Left forelimb (tissue), 1 donor: Measurements from ENCODE around the gene IL2RG.

ENCODE experiments used
- DNase-seq: peaks from one replicate; pipeline ENCODE4 v3.0.0-alpha.2; 2018; ENCODE audit warnings: low spot score

IL2RG gene

DNA sequence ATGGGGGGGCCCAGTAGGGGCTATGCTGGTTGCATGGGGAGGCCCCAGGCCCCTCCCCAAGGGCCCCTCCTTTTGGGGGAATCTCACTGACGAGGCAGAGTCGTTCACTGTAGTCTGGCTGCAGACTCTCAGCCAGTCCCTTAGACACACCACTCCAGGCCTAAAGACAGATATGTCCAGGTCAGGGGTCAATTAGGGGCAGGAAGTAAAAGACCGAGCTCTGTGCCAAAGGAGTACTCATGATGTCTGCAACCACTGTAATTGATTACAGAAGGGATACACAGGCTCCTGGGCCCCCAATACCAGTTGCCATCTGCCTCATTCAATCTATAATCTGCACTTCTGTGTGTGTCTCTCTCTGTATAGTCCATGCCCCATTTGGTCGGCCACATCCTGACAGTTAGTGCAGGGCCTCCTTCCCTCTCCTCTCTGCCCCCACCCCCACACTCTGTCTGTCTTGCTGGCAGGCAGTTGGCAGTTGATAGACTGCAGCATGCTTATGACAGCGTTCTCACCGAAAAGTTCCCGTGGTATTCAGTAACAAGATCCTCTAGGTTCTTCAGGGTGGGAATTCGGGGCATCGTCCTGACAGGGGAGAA lies 3.5 kb downstream of the IL2RG start:
- no peak for DNase-seq

DNA sequence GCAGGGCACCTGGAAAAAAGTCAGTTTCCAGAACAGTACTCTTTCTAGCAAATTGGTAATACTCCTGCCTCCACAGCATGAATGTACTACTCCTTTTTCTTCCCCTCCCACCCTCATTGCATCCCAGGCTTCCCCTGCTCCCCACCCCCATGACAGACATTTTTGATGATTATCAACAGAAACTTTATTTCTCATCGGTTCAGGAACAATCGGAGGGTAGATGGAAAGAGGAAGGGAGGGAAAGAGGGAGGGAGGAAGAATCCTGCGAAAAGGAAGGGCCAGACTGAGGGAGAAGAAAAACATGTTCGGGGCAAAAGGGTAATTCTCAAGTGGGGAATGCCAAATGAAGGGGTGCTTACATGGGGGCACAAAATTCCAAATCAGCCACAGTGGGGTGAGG lies 4.1 kb downstream of the IL2RG start:
- DNase-seq, result no peak

DNA sequence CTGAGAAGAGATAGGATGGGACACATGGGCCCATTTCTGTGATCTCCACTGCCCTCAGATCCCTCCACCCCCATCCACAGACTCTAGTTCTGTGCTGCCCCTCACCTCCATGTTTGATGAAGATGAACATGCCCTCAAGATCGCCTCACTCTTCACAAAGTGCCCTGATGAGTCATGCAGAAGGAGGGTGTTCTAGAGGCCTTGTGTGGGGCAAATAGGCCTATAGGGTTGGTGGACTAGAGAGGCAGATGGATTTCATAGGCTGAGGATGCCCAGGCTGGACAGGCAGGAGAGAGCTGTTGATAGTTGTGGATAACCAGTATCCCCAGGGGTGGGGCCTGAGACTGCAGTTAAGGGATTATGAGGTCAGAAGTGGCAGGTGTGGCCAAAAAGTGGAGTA lies 5.0 kb downstream of the IL2RG start, which contains the start of gene CXorf65:
Gene CXorf65, minus strand, starts transcription at position 314 of the 400 bp plus-strand sequence. Its CDS starts 184 bp downstream, at position 130.
- DNase-seq, result no peak

DNA sequence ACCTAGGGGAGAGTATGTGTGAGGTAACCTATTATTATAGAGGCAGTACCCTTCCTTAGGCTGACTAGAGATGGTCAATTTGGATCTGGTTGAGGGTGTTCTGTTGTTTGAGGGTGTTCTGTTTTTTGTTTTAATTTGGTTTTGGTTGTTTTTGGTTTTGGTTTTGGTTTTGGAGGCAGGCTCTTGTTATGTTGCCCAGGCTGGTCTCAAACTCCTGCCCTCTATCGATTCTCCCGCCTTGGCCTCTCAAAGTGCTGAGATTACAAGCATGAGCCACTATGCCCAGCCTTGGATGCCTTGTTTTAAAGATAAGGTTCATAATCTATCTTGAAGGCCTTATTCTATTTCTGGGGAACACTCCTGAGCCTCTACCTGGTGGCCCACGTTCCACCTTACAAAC lies 5.7 kb downstream of the IL2RG start:
- DNase-seq, result no peak

DNA sequence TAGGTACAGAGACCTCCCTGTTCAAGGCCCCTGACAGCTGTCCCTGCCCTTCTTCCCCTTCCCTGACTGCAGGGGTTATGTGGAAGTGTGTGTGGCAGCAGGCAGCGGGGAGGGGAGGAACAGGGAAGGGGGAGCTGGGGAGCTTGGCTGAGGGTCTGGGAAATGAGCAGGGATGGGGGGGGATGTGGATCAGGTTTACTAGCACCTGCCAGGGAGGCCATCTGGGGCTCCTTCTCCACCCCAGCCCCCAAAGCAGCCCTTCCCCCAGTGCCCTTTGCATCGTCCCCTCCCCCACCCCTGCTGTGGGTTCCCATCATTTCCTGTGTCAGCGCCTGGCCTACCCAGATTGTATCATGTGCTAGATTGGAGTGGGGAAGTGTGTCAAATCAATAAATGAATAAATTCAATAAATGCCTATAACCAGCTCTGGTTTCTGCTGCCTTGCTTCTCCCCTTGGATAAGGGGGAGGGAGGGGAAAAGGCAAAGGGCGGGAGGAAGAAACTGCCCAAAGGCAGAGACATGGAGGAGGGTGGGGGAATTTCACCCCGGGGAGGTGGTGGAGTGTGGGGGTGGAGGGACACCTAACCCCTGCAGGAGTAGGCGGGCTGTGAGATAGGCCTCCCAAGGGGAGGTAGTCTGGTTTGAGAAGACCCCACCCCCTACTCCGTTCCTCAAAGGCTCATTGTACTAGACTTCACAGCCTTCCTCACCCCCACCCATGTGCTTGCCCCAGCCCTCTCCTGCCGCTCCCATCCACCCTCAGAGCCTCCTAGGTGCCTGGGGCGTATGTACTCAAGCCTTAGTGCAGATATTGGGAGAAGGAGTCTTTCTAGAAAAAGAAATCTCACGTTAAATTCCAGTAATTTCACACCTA lies 8.0 kb downstream of the IL2RG start:
- DNase-seq, result peak; percentile 68

DNA sequence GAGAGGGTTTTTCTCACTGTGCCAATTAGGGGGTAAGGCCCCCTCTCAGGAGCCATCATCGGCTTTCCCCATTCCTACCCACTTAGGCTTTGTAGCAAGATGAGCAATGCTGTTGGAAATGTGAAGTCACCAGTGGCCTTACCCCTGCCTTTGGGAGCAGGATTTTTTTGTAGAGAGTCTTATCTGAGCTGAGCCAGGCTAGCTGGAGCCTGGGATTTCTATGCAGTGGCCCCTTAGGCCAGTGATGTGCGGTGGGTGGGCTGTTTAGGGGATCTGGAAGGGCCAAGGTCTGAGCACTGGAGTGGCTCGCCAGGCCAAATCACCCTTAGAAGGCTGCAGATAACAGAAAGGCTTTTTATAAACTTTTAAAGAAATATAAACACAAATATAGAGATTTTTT lies 9.1 kb downstream of the IL2RG start:
- no peak for DNase-seq

DNA sequence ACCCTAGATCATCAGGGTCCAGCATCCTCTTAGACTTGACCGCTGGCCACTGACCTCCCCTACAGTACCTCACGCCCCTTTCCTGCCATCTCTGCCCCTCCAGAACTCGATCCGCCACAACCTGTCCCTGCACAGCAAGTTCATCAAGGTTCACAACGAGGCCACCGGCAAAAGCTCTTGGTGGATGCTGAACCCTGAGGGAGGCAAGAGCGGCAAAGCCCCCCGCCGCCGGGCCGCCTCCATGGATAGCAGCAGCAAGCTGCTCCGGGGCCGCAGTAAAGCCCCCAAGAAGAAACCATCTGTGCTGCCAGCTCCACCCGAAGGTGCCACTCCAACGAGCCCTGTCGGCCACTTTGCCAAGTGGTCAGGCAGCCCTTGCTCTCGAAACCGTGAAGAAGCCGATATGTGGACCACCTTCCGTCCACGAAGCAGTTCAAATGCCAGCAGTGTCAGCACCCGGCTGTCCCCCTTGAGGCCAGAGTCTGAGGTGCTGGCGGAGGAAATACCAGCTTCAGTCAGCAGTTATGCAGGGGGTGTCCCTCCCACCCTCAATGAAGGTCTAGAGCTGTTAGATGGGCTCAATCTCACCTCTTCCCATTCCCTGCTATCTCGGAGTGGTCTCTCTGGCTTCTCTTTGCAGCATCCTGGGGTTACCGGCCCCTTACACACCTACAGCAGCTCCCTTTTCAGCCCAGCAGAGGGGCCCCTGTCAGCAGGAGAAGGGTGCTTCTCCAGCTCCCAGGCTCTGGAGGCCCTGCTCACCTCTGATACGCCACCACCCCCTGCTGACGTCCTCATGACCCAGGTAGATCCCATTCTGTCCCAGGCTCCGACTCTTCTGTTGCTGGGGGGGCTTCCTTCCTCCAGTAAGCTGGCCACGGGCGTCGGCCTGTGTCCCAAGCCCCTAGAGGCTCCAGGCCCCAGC lies 10.5 kb downstream of the IL2RG start:
- DNase-seq, result no peak

DNA sequence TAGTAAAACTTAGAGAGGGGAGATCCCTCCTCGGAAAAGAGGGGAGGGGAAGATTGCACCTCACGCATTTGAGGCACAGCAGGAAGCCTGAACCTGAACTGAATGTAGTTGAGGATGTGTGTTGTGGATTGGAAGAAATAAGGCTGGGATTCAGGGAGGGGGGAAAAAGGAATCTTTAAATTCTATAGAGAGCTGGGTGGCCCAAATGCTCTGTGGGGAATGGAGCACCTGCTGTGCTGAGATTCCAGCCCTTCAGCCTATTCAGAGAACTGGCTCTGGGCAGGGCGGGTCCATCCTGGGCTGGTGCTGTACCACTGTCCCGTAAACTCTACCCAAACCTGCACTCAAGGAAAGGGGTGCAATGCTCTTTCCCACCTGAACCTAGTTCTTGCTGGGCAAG lies 11.6 kb downstream of the IL2RG start:
- DNase-seq, result no peak

DNA sequence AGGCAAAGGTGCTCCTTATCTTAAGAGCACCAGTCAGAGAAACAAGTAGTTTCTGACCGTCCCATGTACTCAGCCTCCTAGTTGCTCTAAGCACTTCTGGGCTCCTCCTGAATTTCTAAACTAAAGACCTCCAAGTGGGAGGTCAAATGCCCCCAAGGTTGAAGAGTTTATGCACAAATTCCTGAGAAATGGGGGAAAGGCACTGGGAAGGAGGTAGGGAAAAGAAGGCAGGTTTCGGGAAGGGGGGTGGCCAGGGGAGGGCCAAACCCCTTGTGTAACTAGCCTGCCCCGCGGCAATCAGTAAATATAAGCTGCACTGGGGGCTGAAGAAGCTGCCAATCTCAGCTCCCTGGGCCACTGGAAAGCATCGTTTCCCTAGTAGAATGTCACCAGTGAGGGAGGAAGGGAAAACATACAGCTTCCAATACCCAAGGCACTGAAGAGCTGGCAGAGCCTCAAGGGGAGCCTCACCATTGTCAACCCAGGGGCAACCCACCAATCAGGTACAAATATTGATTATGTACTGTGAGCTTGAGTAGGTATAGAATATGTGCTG lies 12.3 kb downstream of the IL2RG start:
- DNase-seq, result no peak

DNA sequence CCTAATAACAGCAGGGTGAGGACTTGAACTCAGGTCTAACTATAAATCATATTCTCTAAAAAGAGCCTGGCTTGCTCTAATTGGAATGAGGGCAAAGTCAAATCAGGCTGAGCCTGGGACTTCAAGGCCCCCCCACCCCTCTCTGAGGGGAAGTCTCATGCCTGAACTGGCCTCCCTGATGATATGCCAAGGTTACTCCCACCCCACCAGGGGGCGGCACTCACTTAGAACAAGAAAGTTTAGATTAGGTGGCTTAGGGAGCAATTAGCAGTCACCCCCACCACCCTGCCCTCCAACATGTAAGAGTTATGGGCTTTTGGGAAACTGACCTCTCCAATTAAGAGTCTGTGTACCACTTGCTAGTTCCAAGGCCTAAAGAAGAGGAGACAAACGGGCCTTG lies 13.1 kb downstream of the IL2RG start:
- DNase-seq, result no peak

DNA sequence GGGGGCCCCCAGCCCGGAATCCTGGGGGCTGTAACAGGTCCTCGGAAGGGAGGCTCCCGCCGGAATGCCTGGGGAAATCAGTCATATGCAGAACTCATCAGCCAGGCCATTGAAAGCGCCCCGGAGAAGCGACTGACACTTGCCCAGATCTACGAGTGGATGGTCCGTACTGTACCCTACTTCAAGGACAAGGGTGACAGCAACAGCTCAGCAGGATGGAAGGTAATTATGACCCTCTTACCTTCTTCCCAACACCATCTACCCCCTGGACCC lies 14.7 kb downstream of the IL2RG start:
- no peak for DNase-seq

DNA sequence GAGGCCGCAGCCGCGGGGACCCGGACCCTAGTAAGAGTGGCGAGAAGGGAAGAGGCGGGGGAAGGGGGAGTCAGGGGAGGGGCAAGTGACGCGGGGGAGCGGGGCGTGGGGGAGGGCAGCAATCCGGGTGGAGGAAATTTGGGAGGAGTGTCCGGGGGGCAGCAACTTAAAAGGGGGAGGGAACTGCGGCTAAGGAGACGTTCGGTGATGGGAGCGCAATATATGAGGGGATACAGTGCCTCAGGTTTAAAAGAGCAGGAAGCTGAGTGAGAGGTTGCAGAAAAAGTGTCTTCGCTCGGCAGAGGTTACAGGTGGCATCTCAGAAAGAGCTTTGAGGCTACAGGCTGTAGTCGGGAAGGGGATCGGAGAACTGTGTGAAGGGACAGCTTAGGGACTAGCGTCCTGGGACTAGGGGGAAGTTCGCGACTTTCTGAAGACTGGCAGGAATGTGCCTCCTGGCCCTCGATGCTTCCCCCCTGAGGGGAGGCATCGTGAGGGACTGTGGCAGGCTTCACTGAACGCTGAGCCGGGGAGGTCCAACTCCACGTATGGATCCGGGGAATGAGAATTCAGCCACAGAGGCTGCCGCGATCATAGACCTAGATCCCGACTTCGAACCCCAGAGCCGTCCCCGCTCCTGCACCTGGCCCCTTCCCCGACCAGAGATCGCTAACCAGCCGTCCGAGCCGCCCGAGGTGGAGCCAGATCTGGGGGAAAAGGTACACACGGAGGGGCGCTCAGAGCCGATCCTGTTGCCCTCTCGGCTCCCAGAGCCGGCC lies 15.2 kb downstream of the IL2RG start:
- no peak for DNase-seq

DNA sequence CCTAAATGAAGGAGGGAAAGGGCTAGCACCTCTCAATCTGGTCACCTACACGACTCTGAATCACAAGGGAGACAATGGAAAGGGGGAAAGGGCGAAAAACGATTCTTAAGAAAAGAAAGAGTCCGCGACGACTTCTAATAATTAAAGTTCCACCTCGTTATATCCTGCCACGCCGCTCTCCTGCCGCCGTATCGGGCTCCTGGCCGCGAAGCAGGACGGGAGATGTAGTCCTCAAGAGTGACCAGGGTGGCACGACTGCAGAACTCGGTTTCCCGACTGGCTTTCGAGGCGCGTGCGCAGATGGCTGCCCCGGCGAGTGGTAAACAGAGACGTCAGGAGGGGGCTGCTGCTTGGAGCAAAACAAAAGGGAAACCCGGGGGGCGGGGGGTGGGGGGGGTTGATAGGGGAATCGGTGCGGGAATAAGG lies 15.8 kb downstream of the IL2RG start, which contains the start of gene FOXO4:
Gene FOXO4, plus strand, starts transcription at position 297 of the 426 bp plus-strand sequence. CDS start 678 bp downstream, outside the sequence.
- DNase-seq, result peak; percentile 88

DNA sequence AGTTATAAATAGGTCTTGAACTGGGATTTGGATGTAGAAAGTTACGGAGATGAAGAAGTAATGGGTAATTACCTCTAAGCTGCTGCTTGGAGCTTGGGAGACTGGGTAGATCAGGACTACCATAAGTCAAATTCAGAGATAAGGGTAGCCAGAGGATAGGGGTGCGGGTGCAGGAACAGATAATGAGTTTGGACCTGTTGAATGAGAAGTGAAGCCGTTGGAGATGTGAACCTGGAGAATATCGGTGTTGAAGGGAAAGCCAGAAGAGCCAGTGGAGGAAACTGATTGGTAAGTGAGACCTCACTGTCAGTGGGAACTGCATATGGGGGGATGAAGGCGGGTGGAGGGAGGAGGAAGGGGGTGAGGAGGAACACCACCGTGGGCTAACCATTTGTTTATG lies 16.3 kb downstream of the IL2RG start:
- no peak for DNase-seq

DNA sequence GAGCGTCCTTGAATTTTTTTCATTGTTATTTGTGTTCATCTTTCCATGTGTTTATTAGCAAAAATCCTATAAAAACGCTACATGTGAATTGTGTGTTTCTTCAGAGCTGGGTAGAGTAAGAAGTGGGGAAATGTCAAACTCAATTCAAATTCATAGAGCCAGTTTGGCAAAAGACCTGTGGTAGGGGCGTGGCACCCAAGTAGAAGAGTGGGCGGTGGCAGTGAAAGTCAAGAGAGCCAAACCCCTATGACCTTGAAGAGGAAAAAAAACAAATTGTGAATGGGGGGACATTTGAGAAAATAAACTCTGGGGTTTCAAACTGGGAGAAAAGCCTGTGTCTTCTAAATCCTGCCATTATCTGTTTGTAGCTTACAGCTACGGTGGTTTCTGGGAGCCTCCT lies 20.1 kb downstream of the IL2RG start:
- DNase-seq, result no peak

DNA sequence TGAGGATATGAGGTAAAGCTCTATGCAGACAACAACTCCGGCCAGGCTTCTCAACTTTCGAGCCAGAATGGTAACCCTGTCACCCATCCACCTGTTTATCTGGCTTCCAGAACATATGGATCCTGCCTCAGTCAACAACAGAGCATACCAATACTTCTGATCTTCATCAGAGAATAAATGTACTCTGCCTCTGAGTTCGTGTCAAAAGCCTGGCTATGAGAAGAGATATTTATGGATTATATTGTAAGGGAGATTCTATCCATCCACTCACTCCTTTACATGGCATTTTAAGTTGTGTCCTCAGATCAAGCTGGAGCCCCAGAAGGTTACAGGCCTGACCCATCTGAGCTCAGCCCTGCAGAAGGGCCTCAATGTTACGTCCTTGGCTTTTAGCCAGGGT lies 25.5 kb downstream of the IL2RG start:
- DNase-seq, result no peak

DNA sequence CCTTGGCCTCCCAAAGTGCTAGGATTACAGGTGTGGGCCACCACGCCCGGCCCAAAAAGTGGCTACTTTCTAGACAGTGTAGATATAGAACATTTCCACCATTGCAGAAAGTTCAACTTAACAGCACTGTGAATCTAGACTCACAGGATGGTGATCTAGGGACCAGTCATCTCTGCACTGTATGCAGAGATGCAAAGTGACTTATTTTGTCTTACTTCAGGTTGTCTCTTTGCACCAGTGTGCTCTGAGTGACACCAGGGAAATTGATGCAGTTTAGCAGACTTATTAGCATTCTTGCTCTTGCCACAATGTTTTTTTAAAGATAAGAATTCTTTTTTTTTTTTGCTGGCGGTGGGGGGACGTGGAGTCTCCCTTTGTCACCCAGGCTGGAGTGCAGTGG lies 28.6 kb downstream of the IL2RG start:
- DNase-seq, result no peak

DNA sequence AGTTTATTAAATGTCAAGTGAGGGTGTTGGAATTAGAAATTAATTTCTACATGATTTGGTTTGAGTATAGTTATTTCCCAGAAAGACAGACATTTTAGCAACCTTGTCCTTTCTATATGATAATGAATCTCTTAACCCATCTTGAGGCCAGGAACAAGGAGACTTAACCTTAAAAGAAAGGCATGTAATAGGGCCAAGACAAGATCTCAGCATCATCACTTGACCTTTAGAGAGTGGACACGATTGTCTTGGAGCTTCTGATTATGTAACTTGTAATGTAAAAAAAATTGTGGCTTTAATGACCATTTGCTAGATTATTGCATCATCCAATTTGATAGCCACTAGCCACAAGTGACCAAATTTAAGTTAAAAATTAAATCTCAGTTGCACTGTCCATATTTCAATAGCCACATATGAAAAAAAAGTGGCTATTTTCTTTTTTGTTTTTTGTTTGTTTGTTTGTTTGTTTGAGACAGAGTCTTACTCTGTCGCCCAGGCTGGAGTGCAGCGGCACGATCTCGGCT lies 29.2 kb downstream of the IL2RG start:
- DNase-seq, result no peak

DNA sequence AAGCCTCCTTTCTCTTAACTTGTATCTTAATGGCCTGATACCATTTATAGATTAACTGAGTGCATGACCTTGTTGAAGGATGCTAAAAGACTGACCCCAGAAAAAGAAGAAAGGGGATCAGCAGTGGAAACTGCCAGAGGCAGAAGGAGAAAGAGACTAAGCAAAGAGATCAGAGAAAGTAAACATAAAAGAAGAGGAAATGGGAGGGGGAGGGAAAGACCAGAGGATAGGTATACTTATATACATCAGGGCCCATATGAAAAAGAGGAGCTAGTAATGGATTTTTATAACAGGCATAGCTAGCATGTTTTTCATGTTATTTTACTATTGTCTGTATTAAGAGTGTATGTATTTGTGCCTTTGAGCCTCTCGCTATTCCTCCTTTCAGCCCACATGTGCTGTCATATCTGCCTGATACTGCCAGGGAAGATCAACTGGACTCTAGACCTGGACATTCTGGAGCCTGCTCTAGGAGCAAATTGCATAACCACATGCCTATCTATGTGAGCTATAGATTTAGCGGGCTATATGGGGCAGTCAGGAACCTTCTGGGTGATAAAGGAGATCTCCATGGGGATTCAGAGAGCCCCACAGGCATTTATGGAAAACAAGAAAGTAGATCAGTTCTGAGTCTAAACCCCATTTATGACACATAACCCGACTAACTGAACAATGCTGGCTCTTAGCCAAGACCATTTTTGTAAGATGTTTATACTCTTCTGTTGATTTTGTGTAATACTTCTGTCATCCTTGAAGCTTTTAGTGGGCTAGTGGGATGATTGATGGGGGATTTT lies 29.9 kb downstream of the IL2RG start:
- DNase-seq, result no peak

DNA sequence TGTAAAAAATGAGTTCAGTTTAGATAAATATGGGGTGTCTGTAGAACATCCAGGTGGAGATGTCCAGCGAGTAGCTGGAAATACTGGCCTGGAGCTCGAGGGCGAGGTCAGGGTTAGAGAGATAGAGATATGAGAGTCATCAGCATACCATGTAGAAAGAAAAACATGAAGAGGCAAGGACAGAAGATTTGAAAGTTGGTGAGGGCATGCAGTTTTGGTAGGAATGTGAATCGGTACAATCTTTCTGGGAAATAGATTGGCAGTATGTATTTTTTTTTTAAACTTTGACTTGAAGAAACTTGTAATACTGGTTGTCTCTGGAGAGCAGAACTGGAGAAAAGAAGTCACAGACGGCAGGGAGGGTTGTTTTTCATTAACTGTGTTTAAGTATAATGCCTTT lies 40.8 kb downstream of the IL2RG start:
- no peak for DNase-seq
